Erythroblast (primary cell): ENCODE measurements around the gene ABCA7.

ENCODE experiments used
- GATA1 ChIP-seq: IDR thresholded peaks from 2 replicates; pipeline ENCODE4 v1.6.1; 2011; ENCODE audit warnings: low read depth, mild to moderate bottlenecking, control low read depth, low read length, moderate library complexity
- POLR2A ChIP-seq: IDR thresholded peaks from 2 replicates; pipeline ENCODE4 v1.6.1; 2011; ENCODE audit warnings: mild to moderate bottlenecking, low read length

- TF ChIP-seq POLR2A (no peak), GATA1 (no peak)
Measured at GRCh38 chr19:1098177-1099051, 58.5 kb downstream of the ABCA7 start.
